Skin epidermis (tissue), 12 donors: ENCODE measurements around the gene LRCH4.

Source experiments
- H3K27ac ChIP-seq, 21 experiments: fragments of 200-600 bp; sonication (generic) in 11 of 21; one replicate each; pipeline ENCODE4 v1.5.0; 2020; ENCODE audit warnings: mild to moderate bottlenecking in 3 of 21, inconsistent platforms in 2 of 21, moderate library complexity in 2 of 21
- H3K4me3 ChIP-seq, 7 experiments: fragments of 200-600 bp; sonication (generic) in 2 of 7; one replicate each; pipeline ENCODE4 v1.5.0; 2020; ENCODE audit warnings: inconsistent platforms in 2 of 7, mild to moderate bottlenecking in 2 of 7, moderate library complexity in 1 of 7

LRCH4 gene

GRCh38 chr7:100584054-100584682, 1.8 kb downstream of the LRCH4 start:
- H3K27ac ChIP-seq = peak overlapping the region; percentile 31 to 99 (median 95)

GRCh38 chr7:100583132-100584053, 2.5 kb downstream of the LRCH4 start:
- peak overlapping the region in 6 of 7 experiments; percentile 79 to 100 (median 84) for H3K4me3 ChIP-seq
- peak overlapping the region; percentile 31 to 99 (median 95) for H3K27ac ChIP-seq

More at GRCh38 chr7:100584054-100584682, 1.8 kb downstream of the LRCH4 start:
- H3K4me3 ChIP-seq = peak overlapping the region; percentile 79 to 100 (median 84)

- peak overlapping the region in 20 of 21 experiments; percentile 3 to 99 (median 95) for H3K27ac ChIP-seq
- no peak overlapping the region for H3K4me3 ChIP-seq
These were observed 3.3 kb downstream of the LRCH4 start for GRCh38 chr7:100582650-100583049.

- H3K4me3 ChIP-seq = no peak overlapping the region
These were observed 3.8 kb downstream of the LRCH4 start for GRCh38 chr7:100582041-100582579.

GRCh38 chr7:100580466-100581283, 5.3 kb downstream of the LRCH4 start:
- no peak overlapping the region for H3K4me3 ChIP-seq
- no peak overlapping the region for H3K27ac ChIP-seq

More at GRCh38 chr7:100582041-100582579, 3.8 kb downstream of the LRCH4 start:
- H3K27ac ChIP-seq = peak overlapping the region in 12 of 21 experiments; percentile 3 to 98 (median 95)

- Histone ChIP-seq H3K27ac (no peak overlapping the region), H3K4me3 (no peak overlapping the region)
These were observed 7.4 kb downstream of the LRCH4 start for GRCh38 chr7:100578246-100579183.

GRCh38 chr7:100577507-100577906, 8.4 kb downstream of the LRCH4 start:
- no peak overlapping the region for H3K4me3 ChIP-seq
- no peak overlapping the region for H3K27ac ChIP-seq

GRCh38 chr7:100577103-100577502, 8.8 kb downstream of the LRCH4 start:
- Histone ChIP-seq H3K4me3 (no peak overlapping the region), H3K27ac (no peak overlapping the region)

GRCh38 chr7:100576384-100576993, 9.4 kb downstream of the LRCH4 start:
- H3K4me3 ChIP-seq = no peak overlapping the region
- H3K27ac ChIP-seq = no peak overlapping the region

- H3K27ac ChIP-seq = no peak overlapping the region
These were observed 10.1 kb downstream of the LRCH4 start for GRCh38 chr7:100575746-100576383.

GRCh38 chr7:100575206-100575631, 10.7 kb downstream of the LRCH4 start:
- no peak overlapping the region for H3K27ac ChIP-seq

More at GRCh38 chr7:100575746-100576383, 10.1 kb downstream of the LRCH4 start:
- H3K4me3 ChIP-seq = no peak overlapping the region

GRCh38 chr7:100574362-100575205, 11.3 kb downstream of the LRCH4 start:
- Histone ChIP-seq H3K27ac (no peak overlapping the region), H3K4me3 (no peak overlapping the region)

More at GRCh38 chr7:100575206-100575631, 10.7 kb downstream of the LRCH4 start:
- no peak overlapping the region for H3K4me3 ChIP-seq

- Histone ChIP-seq H3K27ac (no peak within 1 kb of the TSS), H3K4me3 (no peak within 1 kb of the TSS)
These were observed 12.1 kb downstream of the LRCH4 start, which contains the start of gene SAP25 for GRCh38 chr7:100573691-100574361. Gene SAP25 (minus strand): TSS chr7:100573900. CDS start chr7:100573742, 158 bp downstream.

GRCh38 chr7:100572949-100573675, 12.8 kb downstream of the LRCH4 start:
- Histone ChIP-seq H3K27ac (no peak overlapping the region), H3K4me3 (no peak overlapping the region)

- H3K27ac ChIP-seq = no peak overlapping the region
- H3K4me3 ChIP-seq = no peak overlapping the region
These were observed 13.5 kb downstream of the LRCH4 start for GRCh38 chr7:100572281-100572948.
